Kidney (tissue), 14 donors: Measurements from ENCODE around the gene STK24. TPM values are rescaled to one million over a fixed set of nuclear protein-coding genes. Genes with fewer than 3 reads are reported as not detected.
"Not testable (repeated sequence)": the region's sequence is repeated elsewhere in the genome, so short reads cannot be mapped to it uniquely, and the experiment has no call there.

Experiments used
- DNase-seq, 5 donors: peaks; one replicate each; pipeline ENCODE4 v3.0.0-alpha.2; 2013 to 2020
- FAIRE-seq: peaks from 2 replicates; lab custom pipeline; 2012; peaks lifted over from hg19 to GRCh38; lab: Jason Lieb, UNC
- H3K27ac ChIP-seq, 2 donors: one replicate each; pipeline ENCODE4 v1.7.0; 2013; ENCODE audit warnings: low read depth in 2 of 2, low read length in 2 of 2, inconsistent platforms in 1 of 2
- H3K27me3 ChIP-seq: one replicate; pipeline ENCODE4 v1.7.1; 2013; ENCODE audit warnings: low read length, inconsistent platforms; ENCODE audit not compliant: control insufficient read depth, insufficient read depth
- H3K36me3 ChIP-seq, 3 donors: one replicate each; pipeline versions ENCODE4 v1.7.0 to v1.7.1; 2013; ENCODE audit warnings: low read length in 3 of 3, control low read depth in 1 of 3, inconsistent platforms in 1 of 3; ENCODE audit not compliant: insufficient read depth in 3 of 3, control insufficient read depth in 2 of 3
- H3K4me1 ChIP-seq, 3 donors: one replicate each; pipeline versions ENCODE4 v1.7.0 to v1.7.1; 2013; ENCODE audit warnings: low read length in 3 of 3, inconsistent platforms in 1 of 3, low read depth in 1 of 3; ENCODE audit not compliant: control insufficient read depth in 2 of 3, insufficient read depth in 2 of 3
- H3K4me3 ChIP-seq, 3 donors: one replicate each; pipeline versions ENCODE4 v1.7.0 to v1.8.1; 2013; ENCODE audit warnings: low read length in 3 of 3, control low read depth in 1 of 3, inconsistent platforms in 1 of 3
- H3K9ac ChIP-seq, 3 donors: one replicate each; pipeline versions ENCODE4 v1.7.0 to v1.7.1; 2013; ENCODE audit warnings: low read length in 3 of 3, control low read depth in 1 of 3, inconsistent platforms in 1 of 3
- H3K9me3 ChIP-seq, 3 donors: one replicate each; pipeline versions ENCODE4 v1.7.0 to v1.7.1; 2013; ENCODE audit warnings: low read length in 3 of 3, control low read depth in 1 of 3, inconsistent platforms in 1 of 3; ENCODE audit not compliant: control insufficient read depth in 2 of 3, insufficient read depth in 1 of 3
- intact Hi-C: fragments of 100-400 bp; cut with DNase I; formaldehyde crosslinking; loops from one replicate; pipeline ENCODE4 v1.11.1; 2022
- polyA plus RNA-seq: library from polyadenylated mRNA; stranded (reverse); fragments of 350-450 nt; fragmentation: Illumina TruSeq; extraction: RNeasy Lipid Tissue Mini Kit (QIAGEN cat#74804); gene quantifications from one replicate; pipeline ENCODE4 v1.2.3, GENCODE V29; 2014; ENCODE audit warnings: low read depth, low replicate concordance; ENCODE audit not compliant: insufficient read depth
- total RNA-seq: library from RNA; stranded (reverse); fragmentation: NEBNext Ultra II Directional; extraction: Animal tissue kit (Norgen Biotek cat#: 25700); gene quantifications from one replicate; pipeline ENCODE4 v1.2.1, GENCODE V29; 2021
- TF ChIP-seq, protein P1 (sequence below): IDR thresholded peaks from 3 replicates; pipeline ENCODE4 v1.5.1; 2012; ENCODE audit warnings: mild to moderate bottlenecking, moderate library complexity, borderline replicate concordance; ENCODE audit not compliant: insufficient read depth; ENCODE audit errors: extremely low read depth
- donor health status: control.
- donor health status: control.
- donor health status: control.
- donor health status: control.
- donor health status: control.
- donor health status: DM: yes; HTN: yes; CAD: no.
- donor health status: Normal renal cell carcinoma (clear cell type).

The STK24 gene
- total and polyA plus RNA-seq, 2 donors from 2014 or later = 56.7 to 122 TPM

DNA sequence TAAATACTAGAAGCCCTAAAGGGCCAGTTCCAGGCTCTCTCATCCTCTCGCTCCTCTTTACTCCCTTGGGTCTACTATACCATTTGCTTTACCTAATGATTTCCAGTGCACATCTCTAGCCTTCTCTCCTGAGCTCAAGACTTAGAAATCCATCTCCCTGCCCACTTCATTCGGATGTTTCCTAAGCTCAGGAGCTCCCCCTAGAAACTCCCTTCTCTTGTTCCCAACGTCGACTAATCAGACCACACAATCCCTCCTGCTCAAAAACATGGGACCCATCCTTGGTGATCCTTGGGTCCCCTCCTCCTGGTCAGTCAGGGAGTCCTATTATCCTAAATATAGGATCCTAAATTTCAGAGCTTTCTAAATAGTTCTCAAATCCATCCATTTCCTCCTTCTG, 21.1 kb upstream of the STK24 start:
- Histone ChIP-seq H3K4me1 (no peaks in the 10 kb centered on the region), H3K9me3 (no peaks in the 10 kb centered on the region), H3K27ac (no peak overlapping the region), H3K4me3 (no peak overlapping the region), H3K9ac (no peak overlapping the region), H3K27me3 (no peaks in the 10 kb centered on the region), H3K36me3 (no peaks in the 10 kb centered on the region)
- TF ChIP-seq, protein P1, sequence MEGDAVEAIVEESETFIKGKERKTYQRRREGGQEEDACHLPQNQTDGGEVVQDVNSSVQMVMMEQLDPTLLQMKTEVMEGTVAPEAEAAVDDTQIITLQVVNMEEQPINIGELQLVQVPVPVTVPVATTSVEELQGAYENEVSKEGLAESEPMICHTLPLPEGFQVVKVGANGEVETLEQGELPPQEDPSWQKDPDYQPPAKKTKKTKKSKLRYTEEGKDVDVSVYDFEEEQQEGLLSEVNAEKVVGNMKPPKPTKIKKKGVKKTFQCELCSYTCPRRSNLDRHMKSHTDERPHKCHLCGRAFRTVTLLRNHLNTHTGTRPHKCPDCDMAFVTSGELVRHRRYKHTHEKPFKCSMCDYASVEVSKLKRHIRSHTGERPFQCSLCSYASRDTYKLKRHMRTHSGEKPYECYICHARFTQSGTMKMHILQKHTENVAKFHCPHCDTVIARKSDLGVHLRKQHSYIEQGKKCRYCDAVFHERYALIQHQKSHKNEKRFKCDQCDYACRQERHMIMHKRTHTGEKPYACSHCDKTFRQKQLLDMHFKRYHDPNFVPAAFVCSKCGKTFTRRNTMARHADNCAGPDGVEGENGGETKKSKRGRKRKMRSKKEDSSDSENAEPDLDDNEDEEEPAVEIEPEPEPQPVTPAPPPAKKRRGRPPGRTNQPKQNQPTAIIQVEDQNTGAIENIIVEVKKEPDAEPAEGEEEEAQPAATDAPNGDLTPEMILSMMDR = no peak
- FAIRE-seq (no peak), DNase-seq (no peak)
- intact Hi-C loops = no loop called here

- H3K4me1 ChIP-seq = no peaks in the 10 kb centered on the region
- no peak for DNase-seq
- H3K9ac ChIP-seq = no peak overlapping the region
- H3K4me3 ChIP-seq = no peak overlapping the region
- H3K27me3 ChIP-seq = no peaks in the 10 kb centered on the region
- TF ChIP-seq, protein P1 = no peak
- no peak overlapping the region for H3K27ac ChIP-seq
- FAIRE-seq = no peak
- H3K36me3 ChIP-seq = no peaks in the 10 kb centered on the region
- H3K9me3 ChIP-seq = no peaks in the 10 kb centered on the region
- intact Hi-C loops = no loop called here
These were observed 18.2 kb upstream of the STK24 start for GRCh38 chr13:98595134-98595533.

GRCh38 chr13:98592362-98592732, 15.4 kb upstream of the STK24 start:
- intact Hi-C loops = no loop called here
- H3K4me1 ChIP-seq = no peaks in the 10 kb centered on the region
- DNase-seq (no peak), FAIRE-seq (no peak)
- H3K27me3 ChIP-seq = no peaks in the 10 kb centered on the region
- TF ChIP-seq, protein P1 = no peak
- no peaks in the 10 kb centered on the region for H3K36me3 ChIP-seq
- no peaks in the 10 kb centered on the region for H3K9me3 ChIP-seq
- no peak overlapping the region for H3K9ac ChIP-seq
- H3K27ac ChIP-seq = no peak overlapping the region
- no peak overlapping the region for H3K4me3 ChIP-seq

DNA sequence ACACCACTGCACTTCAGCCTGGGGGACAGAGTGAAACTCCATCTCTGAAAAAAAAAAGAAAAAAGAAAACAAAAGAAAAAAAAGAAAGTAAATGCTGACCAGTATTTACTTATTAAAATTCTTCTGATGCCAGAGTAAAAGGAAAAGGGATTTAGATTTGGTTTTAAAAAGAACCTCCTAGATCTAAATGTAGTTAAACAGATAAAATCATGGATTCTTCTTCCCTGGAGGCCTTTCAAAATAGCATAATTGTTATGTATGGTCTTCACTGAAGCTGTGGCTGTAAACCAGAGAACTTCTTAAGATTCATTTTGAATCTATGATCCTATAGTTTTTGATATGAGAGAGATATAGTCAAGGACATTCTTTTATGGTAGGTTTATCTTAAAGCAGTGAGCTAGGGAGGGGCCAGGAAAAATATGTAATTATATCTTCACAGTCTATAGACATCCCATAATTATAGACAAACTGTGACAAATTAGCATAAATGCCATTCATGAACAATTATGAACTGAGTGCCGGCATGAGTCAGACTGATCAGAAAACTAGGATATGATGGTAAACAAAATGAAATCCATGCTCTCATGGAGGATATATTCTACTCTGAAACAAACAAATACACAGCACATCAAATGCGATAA, 14.9 kb upstream of the STK24 start:
- H3K4me1 ChIP-seq = no peaks in the 10 kb centered on the region
- H3K9ac ChIP-seq = no peak overlapping the region
- no peaks in the 10 kb centered on the region for H3K27me3 ChIP-seq
- DNase-seq (no peak), FAIRE-seq (no peak)
- intact Hi-C loops = no loop called here
- H3K9me3 ChIP-seq = no peaks in the 10 kb centered on the region
- TF ChIP-seq, protein P1 = no peak
- no peaks in the 10 kb centered on the region for H3K36me3 ChIP-seq
- no peak overlapping the region for H3K27ac ChIP-seq
- no peak overlapping the region for H3K4me3 ChIP-seq

GRCh38 chr13:98590471-98590870, 13.6 kb upstream of the STK24 start:
- DNase-seq, H3K4me1 ChIP-seq, H3K9ac ChIP-seq, H3K9me3 ChIP-seq, H3K27ac ChIP-seq, H3K4me3 ChIP-seq, FAIRE-seq, intact Hi-C loops, H3K27me3 ChIP-seq, H3K36me3 ChIP-seq: not testable (repeated sequence)
